GM12878 (cell line): ENCODE measurements around the gene ASPHD1. TPM values are rescaled to one million over a fixed set of nuclear protein-coding genes. Genes with fewer than 3 reads are reported as not detected.

Experiments
- ATAC-seq: fragments of 200-7000 bp; cut with Tn5 transposase; 3 replicates; pipeline ENCODE4 v1.9.1; 2020; ENCODE audit warnings: mild to moderate bottlenecking, moderate library complexity
- BruUV-seq: library from RNA; stranded (reverse); fragments of 400-500 nt; replicated peaks from 2 replicates; lab custom pipeline; 2021; lab: Mats Ljungman, UMichigan
- CTCF ChIA-PET: fragments of 300-600 bp; sonication (Branson Sonifier 250); formaldehyde crosslinking; extraction: SDS; loops from one replicate; lab custom pipeline; 2021; ENCODE audit warnings: inconsistent platforms; lab: Yijun Ruan, JAX
- POLR2A ChIA-PET: fragments of 350-600 bp; formaldehyde crosslinking; extraction: SDS; loops from one replicate; lab custom pipeline; 2021; ENCODE audit warnings: inconsistent platforms; lab: Charles Lee
- RAD21 ChIA-PET: fragments of 300-600 bp; sonication (Branson Sonifier 250); formaldehyde crosslinking; loops from one replicate; lab custom pipeline; 2023; ENCODE audit warnings: antibody characterized with exemption; ENCODE audit not compliant: unreplicated experiment; lab: Charles Lee
- SMC1A ChIA-PET: fragments of 300-600 bp; sonication (Branson Sonifier 250); formaldehyde crosslinking; loops from one replicate; lab custom pipeline; 2023; ENCODE audit not compliant: unreplicated experiment, uncharacterized antibody; lab: Charles Lee
- DNase-seq: peaks from one replicate; pipeline ENCODE4 v3.0.0-alpha.2; 2011; ENCODE audit warnings: low read depth, low spot score
- FAIRE-seq: peaks from 3 replicates; lab custom pipeline; 2011; peaks lifted over from hg19 to GRCh38; lab: Jason Lieb, UNC
- H2AFZ ChIP-seq: 2 replicates; pipeline ENCODE4 v1.6.0; 2011; ENCODE audit warnings: low read depth, low read length, control low read depth; ENCODE audit not compliant: control insufficient read depth
- H3K27ac ChIP-seq: 2 replicates; pipeline ENCODE4 v1.5.1; 2011; ENCODE audit warnings: control low read depth; ENCODE audit not compliant: control insufficient read depth, insufficient read depth
- H3K27me3 ChIP-seq, 2 experiments: replicated peaks in 1 of 2; 2 replicates each; pipeline versions ENCODE4 v1.6.0 to v1.6.1; 2011; ENCODE audit warnings: low read length in 1 of 2; ENCODE audit not compliant: control insufficient read depth in 2 of 2, insufficient read depth in 2 of 2
- H3K36me3 ChIP-seq, 2 experiments: 2 replicates each; pipeline ENCODE4 v1.5.1; 2011; ENCODE audit warnings: low read length in 1 of 2; ENCODE audit not compliant: control insufficient read depth in 2 of 2, insufficient read depth in 2 of 2
- H3K4me1 ChIP-seq: 2 replicates; pipeline ENCODE4 v1.6.1; 2011; ENCODE audit warnings: mild to moderate bottlenecking, low read length, moderate library complexity, mixed read lengths; ENCODE audit not compliant: control insufficient read depth, insufficient read depth
- H3K4me2 ChIP-seq: 2 replicates; pipeline ENCODE4 v1.6.0; 2011; ENCODE audit warnings: control low read depth; ENCODE audit not compliant: control insufficient read depth, insufficient read depth
- H3K4me3 ChIP-seq: fragments of 200-600 bp; sonication (generic); 2 replicates; pipeline ENCODE4 v1.5.1; 2016
- H3K79me2 ChIP-seq: 2 replicates; pipeline ENCODE4 v1.6.0; 2011; ENCODE audit warnings: low read length; ENCODE audit not compliant: control insufficient read depth, insufficient read depth
- H3K9ac ChIP-seq: 2 replicates; pipeline ENCODE4 v1.8.0; 2011; ENCODE audit warnings: low read length, control low read depth, mixed read lengths; ENCODE audit not compliant: control insufficient read depth, insufficient read depth
- H3K9me3 ChIP-seq: replicated peaks from 3 replicates; pipeline ENCODE4 v1.5.1; 2011; ENCODE audit warnings: mild to moderate bottlenecking, low read length; ENCODE audit not compliant: control insufficient read depth, insufficient read depth
- H4K20me1 ChIP-seq: 2 replicates; pipeline ENCODE4 v1.6.0; 2011; ENCODE audit not compliant: control insufficient read depth, insufficient read depth
- ASH2L ChIP-seq: fragments of 300-600, 200-600 bp; sonication (generic); IDR thresholded peaks from 2 replicates; pipeline ENCODE4 v1.6.1; 2017; ENCODE audit warnings: low read depth, mild to moderate bottlenecking, borderline replicate concordance
- BRCA1 ChIP-seq: IDR thresholded peaks from 2 replicates; pipeline ENCODE4 v1.6.1; 2011; ENCODE audit warnings: low read depth, low read length, improper control_type of control experiment
- NFXL1 ChIP-seq: fragments of 450-650 bp; IDR thresholded peaks from 2 replicates; pipeline ENCODE4 v1.6.1; 2017; ENCODE audit warnings: antibody characterized with exemption, mild to moderate bottlenecking, borderline replicate concordance
- PAX8 ChIP-seq: fragments of 450-650 bp; IDR thresholded peaks from 2 replicates; pipeline ENCODE4 v1.6.1; 2017; ENCODE audit warnings: mild to moderate bottlenecking, moderate library complexity
- RUNX3 ChIP-seq: IDR thresholded peaks from 2 replicates; pipeline ENCODE4 v1.6.1; 2012; ENCODE audit warnings: low read length, inconsistent platforms
- YBX1 ChIP-seq: fragments of 450-650 bp; IDR thresholded peaks from 2 replicates; pipeline ENCODE4 v1.6.1; 2016; ENCODE audit warnings: antibody characterized with exemption
- WGBS: methylation state at CpG from one replicate; pipeline ENCODE4 v1.1.6; 2016; ENCODE audit warnings: low lambda C conversion rate; ENCODE audit not compliant: insufficient replicate concordance, insufficient coverage; ENCODE audit errors: missing lambda C conversion rate; 5-methylcytosine and 5-hydroxymethylcytosine counted together
- in situ Hi-C: fragments of 300-500 bp; cut with MboI; formaldehyde crosslinking; loops from 9 replicates; pipeline ENCODE4 v1.14.3; 2018; ENCODE audit warnings: mixed read lengths
- intact Hi-C: fragments of 100-400 bp; cut with micrococcal nuclease; formaldehyde crosslinking; loops from one replicate; pipeline ENCODE4 v1.14.2; 2022; ENCODE audit not compliant: unreplicated experiment
- polyA plus RNA-seq, 11 experiments: library from polyadenylated mRNA; depleted of rRNA in 4 of 11; unstranded in 6 of 11; stranded (reverse) in 5 of 11; fragments of >200 nt; fragmentation: Nextera tagmentation in 4 of 11; fragmentation: Illumina TruSeq in 1 of 11; extraction: Ambion mirVana in 4 of 11; extraction: Trizol in 1 of 11; gene quantifications; 1 replicate in 1 of 11; 2 replicates in 10 of 11; pipeline versions ENCODE4 v1.2.1 to v1.2.3, GENCODE V29; 2011 to 2016; ENCODE audit warnings: inconsistent platforms in 2 of 11, missing spikeins in 2 of 11, low read depth in 1 of 11
- total RNA-seq, 4 experiments: library from RNA; depleted of rRNA in 3 of 4; stranded (reverse); fragments of >200 nt in 3 of 4; fragmentation: Illumina TruSeq in 1 of 4; extraction: Trizol in 1 of 4; gene quantifications; 2 replicates each; pipeline versions ENCODE4 v1.2.1 to v1.2.3, GENCODE V29; 2013 to 2021
- TF ChIP-seq, protein P1 (sequence below): IDR thresholded peaks from 2 replicates; pipeline ENCODE4 v1.6.1; 2012; ENCODE audit warnings: improper control_type of control experiment, low read depth, low read length; ENCODE audit not compliant: insufficient replicate concordance

The ASPHD1 gene
- total and polyA plus RNA-seq, 10 of the 15 experiments (the other 5 are each of a cell fraction or from before 2014, with no cell fraction given), result not detected

DNA sequence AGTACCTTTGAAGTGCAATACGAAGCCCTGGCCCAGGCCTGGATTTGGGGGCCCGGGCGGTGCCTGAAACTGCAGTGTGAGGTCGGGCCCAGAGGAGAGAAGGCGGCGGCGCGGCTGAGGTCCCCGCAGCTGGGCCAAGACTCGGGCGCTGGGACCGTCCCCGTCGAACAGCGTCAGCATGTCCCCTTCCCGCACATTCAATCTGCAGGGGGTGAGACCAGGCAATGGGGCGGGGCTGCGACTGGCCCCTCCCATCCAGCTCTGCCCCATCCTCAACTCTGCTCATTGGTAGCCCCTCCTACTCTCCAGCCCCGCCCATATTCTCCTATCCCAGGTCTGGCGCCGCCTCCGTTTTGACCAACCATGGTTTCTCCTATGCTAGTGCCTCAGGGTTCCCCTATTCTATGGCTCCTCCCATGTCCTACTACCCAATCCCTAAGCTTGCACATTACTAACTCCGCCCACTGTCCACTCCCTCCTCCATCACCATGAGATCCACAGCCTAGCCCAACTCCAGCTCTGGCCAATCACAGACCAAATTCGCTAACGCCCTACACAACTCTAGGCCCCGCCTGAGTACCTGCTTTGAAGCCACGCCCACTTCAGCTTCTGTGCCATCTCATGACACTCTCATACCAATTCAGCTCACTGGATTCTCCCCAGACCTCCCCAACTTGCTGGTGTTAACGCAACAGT is 22.9 kb upstream of the ASPHD1 start:
- no peak overlapping the region for H3K4me3 ChIP-seq

More for the DNA sequence above, 22.9 kb upstream of the ASPHD1 start:
- FAIRE-seq, result no peak
- Histone ChIP-seq H3K79me2 (no peaks in the 10 kb centered on the region), H3K36me3 (no peaks in the 10 kb centered on the region), H4K20me1 (no peaks in the 10 kb centered on the region), H3K4me1 (no peaks in the 10 kb centered on the region), H3K9me3 (no peaks in the 10 kb centered on the region), H3K4me2 (no peak overlapping the region; the same call in 1 of the 2 replicates), H3K27me3 (peaks cover 4 to 5% of the 10 kb centered on the region in 2 experiments; a peak in 3 of 4 replicates), H3K9ac (no peak overlapping the region), H2AFZ (no peak overlapping the region)
- ATAC-seq, result peak; percentile 95
- in situ Hi-C loops, result no loop called here
- WGBS, result 29% methylated on average over 28 of the region's 28 CpGs
- RAD21 ChIA-PET, result no interaction called here
- intact Hi-C loops, result no loop called here
- SMC1A ChIA-PET, result interaction anchor here (1.2 kb wide), 1 partner anchor 85 kb away, joined by 3 read pairs; no protein-coding TSS in a partner anchor
- POLR2A ChIA-PET, result no interaction called here
- CTCF ChIA-PET, result interaction anchor here (1.0 kb wide), 1 partner anchor 178 kb away, joined by 4 read pairs; no protein-coding TSS in a partner anchor
- no peak for TF ChIP-seq ASH2L
- TF ChIP-seq PAX8, result no peak
- TF ChIP-seq, protein P1, sequence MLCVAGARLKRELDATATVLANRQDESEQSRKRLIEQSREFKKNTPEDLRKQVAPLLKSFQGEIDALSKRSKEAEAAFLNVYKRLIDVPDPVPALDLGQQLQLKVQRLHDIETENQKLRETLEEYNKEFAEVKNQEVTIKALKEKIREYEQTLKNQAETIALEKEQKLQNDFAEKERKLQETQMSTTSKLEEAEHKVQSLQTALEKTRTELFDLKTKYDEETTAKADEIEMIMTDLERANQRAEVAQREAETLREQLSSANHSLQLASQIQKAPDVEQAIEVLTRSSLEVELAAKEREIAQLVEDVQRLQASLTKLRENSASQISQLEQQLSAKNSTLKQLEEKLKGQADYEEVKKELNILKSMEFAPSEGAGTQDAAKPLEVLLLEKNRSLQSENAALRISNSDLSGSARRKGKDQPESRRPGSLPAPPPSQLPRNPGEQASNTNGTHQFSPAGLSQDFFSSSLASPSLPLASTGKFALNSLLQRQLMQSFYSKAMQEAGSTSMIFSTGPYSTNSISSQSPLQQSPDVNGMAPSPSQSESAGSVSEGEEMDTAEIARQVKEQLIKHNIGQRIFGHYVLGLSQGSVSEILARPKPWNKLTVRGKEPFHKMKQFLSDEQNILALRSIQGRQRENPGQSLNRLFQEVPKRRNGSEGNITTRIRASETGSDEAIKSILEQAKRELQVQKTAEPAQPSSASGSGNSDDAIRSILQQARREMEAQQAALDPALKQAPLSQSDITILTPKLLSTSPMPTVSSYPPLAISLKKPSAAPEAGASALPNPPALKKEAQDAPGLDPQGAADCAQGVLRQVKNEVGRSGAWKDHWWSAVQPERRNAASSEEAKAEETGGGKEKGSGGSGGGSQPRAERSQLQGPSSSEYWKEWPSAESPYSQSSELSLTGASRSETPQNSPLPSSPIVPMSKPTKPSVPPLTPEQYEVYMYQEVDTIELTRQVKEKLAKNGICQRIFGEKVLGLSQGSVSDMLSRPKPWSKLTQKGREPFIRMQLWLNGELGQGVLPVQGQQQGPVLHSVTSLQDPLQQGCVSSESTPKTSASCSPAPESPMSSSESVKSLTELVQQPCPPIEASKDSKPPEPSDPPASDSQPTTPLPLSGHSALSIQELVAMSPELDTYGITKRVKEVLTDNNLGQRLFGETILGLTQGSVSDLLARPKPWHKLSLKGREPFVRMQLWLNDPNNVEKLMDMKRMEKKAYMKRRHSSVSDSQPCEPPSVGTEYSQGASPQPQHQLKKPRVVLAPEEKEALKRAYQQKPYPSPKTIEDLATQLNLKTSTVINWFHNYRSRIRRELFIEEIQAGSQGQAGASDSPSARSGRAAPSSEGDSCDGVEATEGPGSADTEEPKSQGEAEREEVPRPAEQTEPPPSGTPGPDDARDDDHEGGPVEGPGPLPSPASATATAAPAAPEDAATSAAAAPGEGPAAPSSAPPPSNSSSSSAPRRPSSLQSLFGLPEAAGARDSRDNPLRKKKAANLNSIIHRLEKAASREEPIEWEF, result no peak
- TF ChIP-seq BRCA1, result no peak
- no peak for TF ChIP-seq NFXL1
- no peak for TF ChIP-seq RUNX3
- no peak for TF ChIP-seq YBX1
- TF ChIP-seq, all 136 proteins: peak for 0
- H3K27ac ChIP-seq, result no peak overlapping the region
- DNase-seq, result peak; percentile 40
- no TSS peak for BruUV-seq
